NCI-H1092 (cell line): Measurements from ENCODE around the gene RXRA.

Source experiments
- DNase-seq: peaks from one replicate; lab custom pipeline; 2025; lab: John Stamatoyannopoulos, UW

The RXRA gene

GRCh38 chr9:134369416-134370212, 43.4 kb downstream of the RXRA start:
- DNase-seq: no peak

- DNase-seq: no peak
Measured at GRCh38 chr9:134370213-134370492, 43.9 kb downstream of the RXRA start.

GRCh38 chr9:134370638-134371037, 44.4 kb downstream of the RXRA start:
- DNase-seq: no peak

- DNase-seq: no peak
Measured at GRCh38 chr9:134371731-134372130, 45.5 kb downstream of the RXRA start.

- no peak for DNase-seq
Measured at GRCh38 chr9:134372581-134373267, 46.5 kb downstream of the RXRA start.

- DNase-seq: no peak
Measured at GRCh38 chr9:134373269-134373668, 47.0 kb downstream of the RXRA start.

- no peak for DNase-seq
Measured at GRCh38 chr9:134373953-134374300, 47.7 kb downstream of the RXRA start.

GRCh38 chr9:134374301-134375010, 48.2 kb downstream of the RXRA start:
- no peak for DNase-seq

GRCh38 chr9:134375011-134375390, 48.7 kb downstream of the RXRA start:
- DNase-seq: no peak

- no peak for DNase-seq
Measured at GRCh38 chr9:134375430-134376385, 49.5 kb downstream of the RXRA start.

GRCh38 chr9:134376386-134377142, 50.3 kb downstream of the RXRA start:
- DNase-seq: no peak

GRCh38 chr9:134377143-134377484, 50.9 kb downstream of the RXRA start:
- no peak for DNase-seq

GRCh38 chr9:134377976-134378375, 51.7 kb downstream of the RXRA start:
- no peak for DNase-seq

GRCh38 chr9:134378901-134379338, 52.7 kb downstream of the RXRA start:
- DNase-seq: no peak

- DNase-seq: no peak
Measured at GRCh38 chr9:134379831-134380365, 53.6 kb downstream of the RXRA start.

GRCh38 chr9:134380542-134381271, 54.5 kb downstream of the RXRA start:
- no peak for DNase-seq

- no peak for DNase-seq
Measured at GRCh38 chr9:134381272-134381661, 55.0 kb downstream of the RXRA start.

GRCh38 chr9:134381671-134382516, 55.6 kb downstream of the RXRA start:
- DNase-seq: no peak

- no peak for DNase-seq
Measured at GRCh38 chr9:134382733-134383132, 56.5 kb downstream of the RXRA start.

- no peak for DNase-seq
Measured at GRCh38 chr9:134383148-134383547, 56.9 kb downstream of the RXRA start.
